ENCODE results near the gene NNMT. TPM values are rescaled to one million over a fixed set of nuclear protein-coding genes. Genes with fewer than 3 reads are reported as not detected.

Gene NNMT
- total RNA-seq, result 100 to 1,000 TPM; 583 to 701 TPM

GRCh38 chr11:114295676-114296604 lies at the start of gene NNMT:
TSS of gene NNMT (plus strand) at chr11:114296399. CDS start at chr11:114296557, 158 bp downstream.

Other genes with a start within 250 kb of the NNMT start
- under 1 TPM; under 0.01 to 0.67 TPM for gene ZBTB16, start 236.7 kb upstream of the NNMT start, total RNA-seq
- gene C11orf71, start 104.1 kb downstream of the NNMT start, total RNA-seq, result 1 to 10 TPM; 7.7 to 9.3 TPM
- 10 to 100 TPM; 20.6 to 37.3 TPM for gene RBM7, start 104.3 kb downstream of the NNMT start, total RNA-seq
- 100 to 1,000 TPM; 107 to 154 TPM for gene REXO2, start 143.1 kb downstream of the NNMT start, total RNA-seq

Measured in melanocyte of skin (primary cell).